Kidney glomerular epithelial cell (primary cell): Measurements from ENCODE around the gene CCDC172.
A peak's percentile ranks its signal among the peaks of the same experiment; 100 is the strongest.

ENCODE experiments used
- DNase-seq: peaks from one replicate; lab custom pipeline; 2025; lab: John Stamatoyannopoulos, UW

CCDC172 gene, protein sequence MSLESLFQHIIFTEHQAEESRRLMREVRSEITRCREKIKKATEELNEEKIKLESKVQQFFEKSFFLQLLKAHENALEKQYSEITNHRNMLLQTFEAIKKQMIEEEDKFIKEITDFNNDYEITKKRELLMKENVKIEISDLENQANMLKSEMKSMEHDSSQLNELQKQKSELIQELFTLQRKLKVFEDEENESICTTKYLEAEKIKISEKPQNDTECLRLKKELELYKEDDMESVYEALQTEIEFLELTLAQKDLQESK

DNA sequence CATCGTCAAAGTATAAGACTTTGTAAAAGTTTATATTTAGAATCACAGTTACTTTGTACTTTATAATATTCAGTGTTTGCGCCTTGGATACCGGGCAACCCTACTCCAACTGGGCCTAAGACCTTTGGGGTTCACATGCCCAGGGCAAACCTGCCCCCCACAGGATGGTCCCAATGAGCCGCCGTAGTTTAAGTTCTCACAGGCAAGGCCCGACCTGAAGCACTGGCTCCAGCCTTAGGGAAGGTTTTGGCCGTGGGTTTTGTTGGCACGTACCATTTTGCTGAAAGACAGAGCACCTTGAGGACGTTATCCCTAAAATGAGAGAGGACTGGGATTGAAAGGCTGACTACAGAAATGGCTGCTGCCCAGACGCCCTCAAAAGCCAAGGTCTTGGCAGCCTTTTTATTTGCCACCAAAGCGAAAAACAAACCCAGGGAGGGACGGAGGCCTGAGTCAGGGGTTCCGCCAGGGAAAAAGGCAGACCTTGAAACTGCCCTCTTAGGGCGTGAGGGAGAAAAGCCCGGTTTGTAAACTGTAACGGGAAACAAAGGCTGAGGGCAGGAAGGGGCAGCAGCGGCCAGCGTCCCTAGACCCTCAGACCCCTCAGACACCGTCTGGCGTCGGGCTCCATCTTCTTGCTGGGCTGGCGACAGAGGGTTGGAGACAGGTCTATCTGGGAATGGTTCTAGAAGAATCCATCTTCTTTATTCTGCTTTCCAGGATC, at the start of gene CCDC172:
Gene CCDC172 (plus strand): TSS at position 222 of the 724 bp plus-strand sequence. CDS start 564 bp downstream, outside the sequence.
- DNase-seq = no peak

DNA sequence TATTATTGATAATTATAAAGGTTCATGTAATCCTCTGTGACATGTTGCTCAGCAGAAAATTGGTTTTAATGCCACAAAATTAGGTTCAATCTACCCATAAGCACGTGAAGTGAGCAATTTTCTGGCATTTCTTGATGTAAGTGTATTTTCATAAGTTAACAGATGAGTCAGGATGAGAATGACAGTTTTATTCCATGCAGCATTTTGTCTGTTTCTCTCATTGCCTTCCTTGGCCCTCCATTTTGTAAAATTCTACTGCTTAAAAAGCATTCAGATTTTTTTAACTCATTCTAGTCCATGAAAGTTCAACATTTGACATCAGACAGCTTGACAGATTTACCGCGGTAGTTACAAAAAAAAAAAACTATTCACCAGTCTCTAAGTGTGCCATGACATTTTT, 47.3 kb upstream of the CCDC172 start:
- no peak for DNase-seq

DNA sequence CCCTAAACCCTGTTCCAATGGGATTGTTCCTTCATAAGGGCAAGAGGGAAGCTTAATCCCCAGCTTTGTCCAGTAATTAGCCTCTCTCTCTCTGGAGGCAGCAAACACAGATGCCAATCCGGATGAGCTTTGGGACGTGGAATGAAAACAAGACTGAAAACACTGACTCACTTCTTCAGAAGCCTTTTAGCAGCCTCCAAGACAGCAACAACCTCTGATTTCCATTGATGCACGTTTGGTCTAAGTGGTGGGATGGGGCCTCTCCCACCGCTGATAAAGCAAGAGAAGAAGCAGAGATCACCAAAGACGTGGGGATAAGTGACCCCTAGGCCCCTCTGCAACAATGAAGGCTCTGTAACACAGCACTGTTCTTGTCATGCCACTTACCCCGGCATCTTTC, 45.4 kb upstream of the CCDC172 start:
- no peak for DNase-seq

DNA sequence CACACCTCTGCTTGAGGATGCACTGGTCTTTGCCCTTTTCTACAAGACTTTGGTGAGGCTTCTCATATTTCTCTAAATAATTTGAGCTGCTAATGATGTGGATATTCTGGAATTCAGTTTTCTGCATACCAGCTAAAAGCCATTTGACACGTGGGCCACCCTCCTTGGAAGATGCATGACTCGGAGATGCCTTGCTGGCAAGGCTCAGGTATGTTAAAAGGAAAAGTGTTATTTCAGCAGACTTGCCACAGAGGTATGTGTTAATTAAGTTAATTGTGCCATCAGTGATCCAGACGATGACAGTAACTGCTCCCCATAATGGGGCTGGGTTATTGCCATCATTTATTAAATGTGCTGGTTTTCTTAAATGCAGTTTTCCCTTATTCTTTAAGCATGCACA, 42.5 kb upstream of the CCDC172 start:
- no peak for DNase-seq

DNA sequence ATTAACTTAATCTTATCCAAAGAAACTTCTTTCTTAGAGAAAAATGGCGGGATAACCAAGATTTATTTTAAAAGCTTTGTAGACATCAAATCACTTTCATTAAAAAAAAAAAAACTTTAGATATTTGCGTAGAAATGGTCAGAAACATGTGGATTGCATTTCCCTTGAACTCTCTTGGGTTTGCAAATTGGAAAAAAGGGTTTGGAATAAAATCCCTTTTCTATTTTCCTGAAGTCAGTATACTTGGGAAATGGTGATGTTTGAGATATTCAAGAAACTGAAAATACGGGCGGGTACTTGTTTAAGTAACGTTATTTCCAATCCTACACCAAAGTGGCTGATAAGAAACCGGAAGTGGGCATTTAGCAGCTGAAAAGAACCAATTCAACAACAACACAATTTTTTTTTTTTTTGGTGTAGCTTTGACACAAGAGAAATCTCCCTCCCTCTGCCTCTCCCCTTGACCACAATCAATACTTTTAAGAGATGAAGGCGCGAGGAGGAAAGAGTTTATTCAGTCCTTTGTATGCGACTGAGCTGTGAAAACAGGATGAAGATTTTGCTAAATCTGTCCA, 37.5 kb upstream of the CCDC172 start:
- DNase-seq = no peak

DNA sequence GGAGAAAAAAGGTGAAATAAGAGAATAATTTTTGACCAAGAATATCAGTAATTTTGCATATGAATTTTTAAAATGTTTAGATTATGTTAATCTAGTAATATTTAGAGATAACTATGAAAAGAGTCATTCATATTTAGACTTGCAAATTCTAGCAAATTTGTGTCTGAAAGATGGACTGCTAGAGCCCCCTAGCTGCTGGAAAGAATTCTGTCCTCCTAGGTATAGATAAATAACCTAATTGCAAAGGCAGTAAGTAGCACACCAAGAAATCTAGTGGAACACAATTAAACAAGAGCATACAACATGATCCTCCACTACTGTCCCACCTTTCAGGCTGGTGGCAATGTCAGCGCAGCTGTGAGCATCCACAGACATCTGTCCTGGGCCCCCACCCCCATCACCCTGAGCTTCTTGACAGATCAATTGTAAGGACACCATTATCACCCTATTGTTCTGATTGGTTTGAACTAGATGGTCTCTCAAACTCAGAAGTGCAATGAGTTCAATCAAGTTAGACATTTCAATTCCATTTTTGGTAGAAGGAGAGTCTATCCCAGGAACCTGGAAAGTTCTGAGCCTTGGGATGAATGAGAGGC, 36.2 kb upstream of the CCDC172 start:
- peak; percentile 55 for DNase-seq

DNA sequence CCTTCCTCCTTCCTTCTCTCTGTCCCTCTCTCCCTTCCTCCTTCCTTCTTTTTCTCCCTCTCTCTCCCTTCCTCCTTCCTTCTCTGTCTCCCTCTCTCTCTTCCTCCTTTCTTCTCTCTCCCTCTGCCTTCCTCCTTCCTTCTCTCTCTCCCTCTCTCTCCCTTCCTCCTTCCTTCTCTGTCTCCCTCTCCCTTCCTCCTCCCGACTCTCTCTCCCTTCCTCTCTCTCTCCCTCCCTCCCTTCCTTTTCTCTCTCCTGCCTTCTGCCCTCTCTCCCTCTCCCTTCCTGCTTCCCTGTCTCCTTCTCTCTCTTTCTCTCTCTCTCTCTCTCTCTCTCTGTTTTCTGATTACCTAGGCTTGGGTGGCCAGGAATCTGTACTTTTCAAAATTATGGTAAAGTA, 34.6 kb upstream of the CCDC172 start:
- DNase-seq = no peak

DNA sequence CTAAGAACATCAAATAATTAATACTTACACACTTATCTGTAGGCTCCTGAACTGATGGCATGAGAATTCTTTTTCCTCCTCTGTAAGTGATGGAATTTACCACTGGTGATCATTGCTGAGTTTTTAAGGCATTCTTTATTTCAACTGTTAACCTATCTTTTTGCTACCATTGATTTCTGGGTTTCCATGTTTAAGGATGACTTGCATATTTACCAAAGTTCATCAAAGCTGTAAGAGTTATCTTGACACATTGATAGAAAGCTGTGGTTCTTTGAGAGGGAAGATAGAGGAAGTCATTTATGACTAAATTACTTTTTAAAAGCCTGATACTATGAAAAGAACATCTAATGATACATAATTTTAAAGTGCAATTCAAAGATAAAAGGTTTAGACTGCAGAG, 31.8 kb upstream of the CCDC172 start:
- no peak for DNase-seq

DNA sequence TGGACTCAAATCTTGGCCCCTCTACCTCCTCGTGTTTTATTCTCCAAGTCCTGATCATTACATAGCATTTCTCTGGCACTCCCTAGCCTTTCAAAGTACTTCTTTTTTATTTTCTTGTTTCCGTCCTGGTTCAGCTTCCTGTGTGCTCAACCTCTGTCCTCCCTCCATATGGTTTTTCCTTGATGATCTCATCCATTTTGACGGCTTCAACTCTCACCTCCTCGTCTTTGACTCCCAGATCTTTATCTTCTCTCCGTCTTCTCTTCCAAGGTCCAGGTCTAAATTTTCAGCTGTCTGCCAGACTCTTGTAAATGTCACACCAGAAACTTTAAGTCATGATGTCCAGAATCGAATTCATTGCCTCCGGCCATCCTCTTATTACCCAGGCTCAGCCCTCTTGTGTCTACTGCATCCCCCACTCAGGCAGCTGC, 27.9 kb upstream of the CCDC172 start:
- DNase-seq = no peak

DNA sequence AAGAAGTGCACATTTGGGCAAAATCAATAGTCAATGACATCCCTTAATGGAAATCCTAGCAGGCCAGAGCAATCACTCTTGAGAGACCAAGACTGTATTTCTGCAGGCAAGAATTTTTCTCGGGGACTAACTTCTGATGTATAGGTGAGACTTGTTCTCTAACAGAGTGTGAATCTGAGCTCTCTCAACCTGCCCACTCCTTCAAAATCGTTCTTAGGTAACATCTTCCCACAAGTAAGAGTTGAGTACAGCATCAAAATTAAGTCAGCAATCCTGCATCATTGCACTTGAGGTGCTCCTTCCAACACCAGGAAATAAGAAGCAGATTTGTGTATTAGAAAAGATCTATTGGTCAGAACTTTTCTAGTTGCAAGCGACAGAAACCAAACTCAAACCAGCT, 25.7 kb upstream of the CCDC172 start:
- DNase-seq = no peak

DNA sequence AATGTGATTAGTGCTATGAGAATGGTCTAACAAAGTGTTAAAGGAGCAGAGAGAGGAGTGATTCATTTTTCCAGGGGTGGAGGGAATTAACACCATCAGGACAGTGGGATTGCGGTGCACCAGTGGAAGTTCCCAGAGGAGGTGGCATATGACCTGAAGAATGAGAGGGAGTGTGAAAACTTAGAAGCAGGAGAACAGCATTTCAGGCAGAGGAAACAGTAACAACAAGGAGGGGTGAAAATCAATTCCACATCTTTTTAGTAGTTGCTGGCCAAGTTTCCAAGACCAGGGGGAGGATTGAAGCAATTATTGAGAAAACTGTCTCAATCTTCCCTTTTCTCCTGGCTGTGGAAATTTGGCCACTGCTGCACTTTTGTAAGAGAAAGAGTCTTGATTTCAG, 23.7 kb upstream of the CCDC172 start:
- no peak for DNase-seq

DNA sequence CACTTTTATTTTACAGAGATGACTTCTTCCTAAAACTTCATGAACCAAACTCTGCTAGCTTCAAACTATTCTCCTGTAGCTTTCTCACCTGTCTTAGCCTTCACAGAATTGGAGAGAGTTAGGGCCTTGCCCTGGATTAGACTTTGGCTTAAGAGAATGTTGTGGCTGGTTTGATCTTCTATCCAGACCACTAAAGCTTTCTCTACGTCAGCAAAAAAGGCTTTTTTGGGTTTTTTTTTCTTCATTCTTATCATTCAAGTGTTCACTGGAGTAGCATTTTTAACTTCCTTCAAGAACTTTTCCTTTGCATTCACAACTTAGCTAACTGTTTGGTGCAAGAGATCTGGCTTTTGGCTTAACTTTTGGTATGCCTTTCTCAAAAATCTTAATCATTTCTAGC, 19.3 kb upstream of the CCDC172 start:
- no peak for DNase-seq

DNA sequence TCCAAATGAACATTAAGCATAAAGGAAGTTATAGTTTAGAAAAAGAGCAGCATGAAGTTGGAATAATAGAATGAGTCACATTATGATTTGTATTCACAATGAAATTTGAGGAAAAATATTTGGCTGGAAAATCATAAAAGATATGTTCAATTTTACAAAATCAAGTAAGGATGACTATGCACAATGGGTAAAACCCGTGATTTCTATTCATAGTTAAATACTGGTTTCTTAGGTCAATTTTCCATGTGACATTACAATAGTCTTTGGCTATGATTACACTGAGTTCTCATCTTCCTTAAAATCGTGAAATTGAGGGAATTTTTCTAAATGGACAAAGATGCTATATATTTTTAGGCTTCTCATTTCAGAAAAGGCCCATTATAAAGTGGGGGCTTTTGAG, 17.4 kb upstream of the CCDC172 start:
- no peak for DNase-seq

DNA sequence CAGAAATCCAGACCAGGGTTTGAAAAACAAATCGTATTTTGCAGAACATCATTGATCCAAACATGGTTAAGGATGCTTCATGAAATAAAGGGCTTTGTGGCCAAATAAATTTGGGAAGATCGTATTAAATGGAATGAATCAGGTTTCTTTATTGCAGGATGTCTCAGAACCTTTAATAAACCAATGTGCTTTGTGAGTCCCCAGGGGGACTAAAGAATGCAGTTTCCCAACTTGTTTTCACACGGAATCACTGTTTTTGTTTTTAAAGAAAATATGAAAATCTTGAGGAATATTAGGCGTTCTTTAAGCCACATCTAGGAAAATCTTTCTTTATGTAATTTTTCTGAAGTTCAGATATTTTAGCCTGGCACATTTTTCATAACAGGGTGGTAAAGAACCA, 16.8 kb upstream of the CCDC172 start:
- no peak for DNase-seq

DNA sequence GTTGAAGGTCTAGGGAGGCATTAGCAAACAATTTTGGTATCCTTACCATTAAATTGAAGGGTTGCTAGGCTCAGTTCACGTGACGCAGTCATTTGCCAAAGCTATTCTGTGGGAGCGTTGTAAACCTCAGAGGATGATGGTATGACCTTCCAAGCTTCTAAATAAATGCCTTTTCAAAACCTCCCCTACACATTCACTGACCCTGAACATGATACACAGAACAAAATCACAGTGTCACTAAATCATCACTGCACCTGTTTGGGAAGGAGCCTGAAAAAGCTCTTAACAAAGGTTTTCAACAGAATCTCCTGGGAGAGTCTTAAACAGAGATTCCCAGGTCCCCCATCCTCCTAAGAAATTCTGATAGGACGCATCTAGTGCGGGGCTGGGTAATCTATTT, 13.2 kb upstream of the CCDC172 start:
- no peak for DNase-seq

DNA sequence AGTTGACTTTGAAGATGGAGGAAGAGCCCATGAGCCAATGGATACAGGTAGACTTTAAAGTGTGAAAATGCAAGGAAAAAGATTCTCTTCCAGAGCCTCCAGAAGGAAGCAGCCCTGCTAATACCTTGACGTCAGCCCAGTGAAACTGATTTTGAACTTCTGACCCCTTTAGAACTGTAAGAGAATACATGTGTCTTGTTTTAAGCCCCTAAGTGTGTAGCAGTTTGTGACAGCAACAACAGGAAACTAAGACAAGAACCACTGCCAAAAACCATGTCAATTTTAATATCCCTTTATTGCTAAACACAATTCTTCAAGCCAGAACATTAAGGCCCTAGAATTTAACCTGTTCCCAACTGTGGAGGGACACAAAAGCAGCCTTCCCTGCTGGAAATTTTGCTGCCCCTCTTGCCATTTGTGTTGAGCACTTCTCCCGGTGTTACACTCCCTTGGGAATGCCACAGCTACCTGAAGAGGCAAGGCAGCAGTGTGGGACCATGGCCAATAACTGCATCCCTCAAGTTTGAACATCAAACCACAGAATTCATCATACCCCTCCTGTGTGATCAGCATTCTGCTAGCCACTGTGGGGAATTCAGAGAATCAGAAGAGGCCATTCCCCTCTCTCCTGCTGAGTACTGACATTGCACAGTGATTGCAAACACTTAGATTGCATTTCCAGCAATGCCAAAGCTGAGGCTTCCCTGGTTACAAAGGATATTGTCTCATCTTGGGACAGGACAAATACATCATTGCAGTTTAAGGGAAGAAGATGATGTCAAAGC, 12.3 kb upstream of the CCDC172 start:
- no peak for DNase-seq

DNA sequence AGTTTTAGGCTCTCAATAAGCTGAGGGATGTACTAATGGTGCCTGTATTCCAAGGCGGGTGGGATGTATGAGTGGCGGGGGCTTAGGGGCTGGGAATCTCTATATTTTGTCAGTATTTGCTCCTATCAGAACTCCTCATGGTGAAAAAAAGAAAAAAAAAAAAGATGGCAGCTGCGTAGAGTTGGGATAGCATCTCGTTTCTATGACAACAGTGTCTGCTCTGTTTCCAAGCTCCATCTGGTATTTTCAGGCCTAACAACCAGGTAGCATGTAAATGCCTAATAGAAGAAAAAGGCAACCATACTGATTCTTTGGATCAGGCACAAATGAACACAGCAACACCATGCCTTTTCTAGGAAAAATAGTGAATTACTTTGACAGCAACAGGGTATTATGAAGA, 11.7 kb upstream of the CCDC172 start:
- no peak for DNase-seq

DNA sequence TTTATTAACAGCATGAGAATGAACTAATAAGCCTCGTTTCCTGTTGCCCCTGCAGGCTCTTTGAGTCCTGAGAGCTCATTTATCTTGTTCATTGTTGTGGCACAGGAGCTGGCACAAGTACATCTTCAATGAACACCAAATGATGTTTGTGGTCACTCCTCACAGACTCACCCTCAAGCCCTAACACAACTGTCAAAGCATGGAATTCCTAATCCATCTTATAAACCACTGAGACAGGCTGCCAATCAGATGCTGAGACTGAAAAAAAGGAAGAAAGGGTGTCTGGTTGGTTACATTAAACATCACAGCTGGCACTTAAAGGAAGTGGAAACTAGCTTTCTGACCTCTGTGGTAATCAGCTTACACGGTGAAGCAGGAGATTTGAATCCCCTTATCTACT, 7.7 kb upstream of the CCDC172 start:
- DNase-seq = peak; percentile 6

DNA sequence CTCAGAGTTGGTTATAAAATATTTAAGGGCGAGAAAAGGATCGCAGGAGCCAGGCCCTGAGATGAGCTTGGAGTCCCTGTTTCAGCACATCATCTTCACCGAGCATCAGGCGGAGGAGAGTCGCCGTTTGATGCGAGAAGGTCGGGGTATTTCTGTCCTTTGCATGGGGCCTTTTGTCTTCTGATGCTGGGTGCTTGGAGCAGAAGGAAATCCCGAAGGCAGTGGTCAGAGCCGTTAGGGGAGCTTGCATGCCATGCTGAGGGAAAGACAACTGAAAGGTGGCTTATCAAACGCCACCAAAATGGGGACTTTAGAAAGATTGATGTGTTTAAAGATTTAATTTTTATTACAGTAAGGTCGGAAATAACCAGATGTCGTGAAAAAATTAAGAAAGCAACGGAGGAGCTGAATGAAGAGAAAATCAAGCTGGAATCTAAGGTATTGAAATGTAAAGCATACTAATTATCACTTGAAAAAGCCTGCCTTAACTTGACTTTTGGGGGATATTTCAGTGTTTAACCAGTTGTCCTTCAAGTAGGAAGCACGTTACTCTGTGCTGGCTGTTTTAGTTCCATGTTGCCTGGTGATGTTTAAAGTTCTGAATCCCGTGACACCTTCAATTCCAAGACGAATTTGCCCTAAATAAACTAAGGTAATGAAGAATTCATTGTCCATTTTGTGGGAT, 845 bp downstream of the CCDC172 start:
- no peak for DNase-seq

DNA sequence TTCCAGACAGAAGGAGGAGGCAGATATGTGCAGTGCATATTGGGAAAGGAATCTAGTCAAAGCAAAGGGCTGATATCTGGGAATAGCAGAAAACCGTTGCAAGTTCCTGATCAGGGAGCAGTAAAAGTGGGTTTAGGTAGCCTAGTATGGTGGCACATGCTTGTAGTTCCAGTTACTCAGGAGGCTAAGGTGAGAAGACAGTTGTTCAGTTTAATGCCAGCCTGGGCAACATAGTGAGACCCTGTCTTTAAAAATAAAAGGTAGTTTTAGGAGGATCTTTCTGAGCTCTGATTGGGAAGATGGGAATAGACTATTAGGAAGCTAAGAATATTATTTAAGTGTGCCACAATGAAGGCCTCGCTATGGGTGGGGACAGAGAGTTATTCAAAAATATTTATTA, 1.7 kb downstream of the CCDC172 start:
- DNase-seq = no peak

DNA sequence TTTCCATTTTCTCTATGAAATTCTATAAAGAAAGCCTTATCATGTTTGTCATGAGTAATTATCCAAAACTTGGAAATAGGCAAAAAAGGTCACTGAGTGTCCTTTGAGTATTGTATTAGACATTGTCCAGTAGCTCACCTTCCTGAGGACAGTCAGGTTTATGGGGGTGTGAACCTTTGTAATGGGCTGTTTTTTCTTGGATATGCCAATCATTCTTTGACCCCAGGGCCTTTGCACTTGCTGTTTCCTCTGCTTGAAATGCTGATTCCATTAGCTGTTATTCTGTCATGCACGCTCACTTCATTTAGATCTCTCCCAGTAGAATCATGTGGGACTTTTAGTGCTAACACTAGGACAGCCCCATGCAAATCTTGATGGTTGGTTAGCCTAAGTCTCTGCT, 4.9 kb downstream of the CCDC172 start:
- no peak for DNase-seq

DNA sequence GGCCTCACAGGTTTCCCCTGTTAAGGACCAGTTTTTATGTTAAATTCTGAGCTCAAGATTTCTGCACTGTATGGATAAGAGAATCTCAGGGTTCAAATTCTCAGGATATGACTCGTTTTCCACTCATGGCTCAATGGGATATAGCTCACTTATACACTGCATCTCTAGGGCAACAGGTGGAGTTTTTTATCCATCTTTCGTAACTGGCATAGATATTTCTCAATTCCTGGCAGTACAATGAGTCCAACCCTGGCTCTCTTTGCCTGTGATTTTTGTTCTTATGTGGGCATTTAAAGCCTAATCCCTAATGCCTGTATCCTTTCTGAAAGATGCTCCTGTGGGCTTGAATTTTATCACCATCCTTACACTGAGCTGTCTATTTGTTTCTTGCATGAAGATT, 7.6 kb downstream of the CCDC172 start:
- DNase-seq = no peak
